ENCODE results near the gene HDAC9. TPM values are rescaled to one million over a fixed set of nuclear protein-coding genes. Genes with fewer than 3 reads are reported as not detected.

Gene HDAC9
- 17.7 and 21.2 TPM in 2 replicates for total RNA-seq (ENCODE audit: low replicate concordance)

GRCh38 chr7:18495412-18496340 is at the start of gene HDAC9:
Gene HDAC9 (plus strand): TSS chr7:18495749. CDS start chr7:18496303, 554 bp downstream.

Data from smooth muscle cell of the coronary artery (primary cell).